CD4-positive, CD25-positive, alpha-beta regulatory T cell (primary cell): Measurements from ENCODE around the gene CRADD. TPM values are rescaled to one million over a fixed set of nuclear protein-coding genes. Genes with fewer than 3 reads are reported as not detected.

Experiments used
- ATAC-seq, 2 donors: fragments of 150-1000 bp; cut with Tn5 transposase; one replicate each; pipeline ENCODE4 v1.10.0; 2021; ENCODE audit warnings: low read depth in 2 of 2, moderate number of reproducible peaks in 2 of 2, moderate library complexity in 1 of 2
- DNase-seq, 3 donors: peaks; one replicate each; pipeline versions ENCODE4 v3.0.0 to v3.0.0-alpha.2; 2012 to 2022; ENCODE audit warnings: mixed read lengths in 1 of 3
- H3K27ac ChIP-seq: one replicate; pipeline ENCODE4 v1.7.0; 2013; ENCODE audit warnings: mild to moderate bottlenecking, low read length; ENCODE audit not compliant: insufficient read depth, poor library complexity, severe bottlenecking
- H3K27me3 ChIP-seq: one replicate; pipeline ENCODE4 v1.7.0; 2013; ENCODE audit warnings: low read length; ENCODE audit not compliant: control insufficient read depth, insufficient read depth
- H3K36me3 ChIP-seq: one replicate; pipeline ENCODE4 v1.7.0; 2013; ENCODE audit warnings: mild to moderate bottlenecking, low read length, moderate library complexity; ENCODE audit not compliant: control insufficient read depth, insufficient read depth
- H3K4me1 ChIP-seq: 2 replicates; pipeline ENCODE4 v1.7.0; 2013; ENCODE audit warnings: mild to moderate bottlenecking, low read length; ENCODE audit not compliant: insufficient read depth, control insufficient read depth, poor library complexity, severe bottlenecking
- H3K4me3 ChIP-seq: one replicate; pipeline ENCODE4 v1.7.0; 2013; ENCODE audit warnings: low read depth, mild to moderate bottlenecking, low read length, moderate library complexity
- H3K9me3 ChIP-seq, 2 experiments: 1 replicate in 1 of 2; 2 replicates in 1 of 2; pipeline ENCODE4 v1.7.0; 2013; ENCODE audit warnings: low read length in 2 of 2, mild to moderate bottlenecking in 1 of 2, moderate library complexity in 1 of 2; ENCODE audit not compliant: control insufficient read depth in 2 of 2
- H3K27ac Mint-ChIP-seq, 3 donors: one replicate each; pipeline ENCODE4 v1.8.0; 2020 to 2022; ENCODE audit warnings: mild to moderate bottlenecking in 3 of 3, mixed read lengths in 3 of 3, moderate library complexity in 2 of 3
- H3K27me3 Mint-ChIP-seq: one replicate; pipeline ENCODE4 v1.8.0; 2022; ENCODE audit warnings: mild to moderate bottlenecking, mixed read lengths
- H3K36me3 Mint-ChIP-seq: one replicate; pipeline ENCODE4 v1.8.0; 2020; ENCODE audit warnings: mixed read lengths
- H3K4me1 Mint-ChIP-seq, 4 donors: one replicate each; pipeline ENCODE4 v1.8.0; 2020 to 2022; ENCODE audit warnings: mixed read lengths in 4 of 4, mild to moderate bottlenecking in 1 of 4
- H3K4me3 Mint-ChIP-seq, 4 donors: one replicate each; pipeline ENCODE4 v1.8.0; 2020 to 2022; ENCODE audit warnings: mild to moderate bottlenecking in 4 of 4, mixed read lengths in 4 of 4, moderate library complexity in 3 of 4
- H3K9me3 Mint-ChIP-seq, 7 donors: one replicate each; pipeline ENCODE4 v1.8.0; 2020 to 2022; ENCODE audit warnings: mixed read lengths in 7 of 7, mild to moderate bottlenecking in 3 of 7, moderate library complexity in 2 of 7
- polyA plus RNA-seq, 4 donors: library from polyadenylated mRNA; unstranded; fragments of 300-500 nt; fragmentation: Illumina TruSeq; gene quantifications; one replicate each; pipeline ENCODE4 v1.2.3, GENCODE V29; 2021
- total RNA-seq: library from RNA; stranded (reverse); gene quantifications from one replicate; pipeline ENCODE4 v1.2.3, GENCODE V29; 2022

The CRADD gene
- total and polyA plus RNA-seq, 5 donors from 2014 or later, result 10.1 to 24.2 (median 20.6) TPM

DNA sequence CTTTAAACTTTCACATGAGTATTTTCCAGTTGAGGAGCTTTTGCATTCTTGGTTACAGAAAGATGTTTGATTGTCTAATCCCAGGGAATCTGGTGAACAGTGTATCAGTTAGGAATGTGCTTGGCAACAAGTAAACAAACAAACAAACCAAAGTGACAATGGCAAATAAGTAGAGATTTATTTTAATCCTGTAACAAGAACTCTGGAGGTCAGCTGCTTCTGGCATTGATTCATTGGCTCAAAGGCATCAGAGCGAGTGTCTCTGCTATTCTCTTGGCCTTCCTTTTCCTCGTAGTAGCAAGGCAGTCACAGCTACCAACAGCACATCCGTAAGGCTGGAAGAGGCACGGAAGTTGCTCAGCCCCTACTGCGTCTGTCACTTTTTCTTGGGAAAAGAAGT lies 37.2 kb downstream of the CRADD start:
- ATAC-seq (no peak), DNase-seq (no peak)
- Histone ChIP-seq H3K4me1 (no peaks in the 10 kb centered on the region), H3K9me3 (peaks cover 6 to 9% of the 10 kb centered on the region in 2 experiments), H3K4me3 (no peak overlapping the region), H3K36me3 (no peaks in the 10 kb centered on the region), H3K27ac (no peak overlapping the region), H3K27me3 (no peaks in the 10 kb centered on the region)
- Mint-ChIP-seq H3K36me3 (peaks cover 26% of the 10 kb centered on the region), H3K9me3 (peaks cover 2 to 16% (median 8%) of the 10 kb centered on the region in 7 donors), H3K4me1 (peaks cover 0 to 17% (median 7%) of the 10 kb centered on the region in 4 donors), H3K4me3 (no peak overlapping the region), H3K27me3 (no peaks in the 10 kb centered on the region), H3K27ac (no peak overlapping the region)

- Histone ChIP-seq H3K27ac (no peak overlapping the region), H3K36me3 (no peaks in the 10 kb centered on the region), H3K27me3 (no peaks in the 10 kb centered on the region), H3K4me3 (no peak overlapping the region), H3K9me3 (peaks cover 7 to 9% of the 10 kb centered on the region in 2 experiments), H3K4me1 (no peaks in the 10 kb centered on the region)
- ATAC-seq (no peak), DNase-seq (no peak)
- peaks cover 3 to 15% (median 10%) of the 10 kb centered on the region in 4 donors for H3K4me1 Mint-ChIP-seq
- H3K4me3 Mint-ChIP-seq, result no peak overlapping the region
- H3K27ac Mint-ChIP-seq, result no peak overlapping the region
- peaks cover 2 to 38% (median 13%) of the 10 kb centered on the region in 7 donors for H3K9me3 Mint-ChIP-seq
- peaks cover 34% of the 10 kb centered on the region for H3K36me3 Mint-ChIP-seq
- H3K27me3 Mint-ChIP-seq, result no peaks in the 10 kb centered on the region
Observed at GRCh38 chr12:93719710-93720109, 42.5 kb downstream of the CRADD start.

DNA sequence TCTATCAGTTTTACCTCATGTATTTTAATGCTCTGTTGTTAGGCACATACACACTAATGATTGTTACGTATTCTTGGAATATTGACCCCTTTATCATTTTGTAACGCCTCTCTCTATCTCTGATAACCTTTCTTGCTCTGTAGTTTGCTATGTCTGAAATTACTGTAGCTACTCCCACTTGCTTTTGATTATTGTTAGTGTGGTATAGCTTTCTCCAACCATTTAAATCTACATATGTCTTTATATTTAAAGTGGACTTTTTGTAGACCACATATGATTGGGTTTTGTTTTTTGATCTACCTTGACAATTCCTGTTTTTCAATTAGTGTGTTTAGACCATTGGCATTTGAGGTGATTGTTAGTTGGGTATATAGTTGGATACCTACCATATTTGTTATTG lies 43.4 kb downstream of the CRADD start:
- Mint-ChIP-seq H3K36me3 (peaks cover 32% of the 10 kb centered on the region), H3K27ac (no peak overlapping the region), H3K9me3 (peaks cover 2 to 38% (median 13%) of the 10 kb centered on the region in 7 donors), H3K4me3 (no peak overlapping the region), H3K4me1 (peaks cover 2 to 12% (median 8%) of the 10 kb centered on the region in 4 donors), H3K27me3 (no peaks in the 10 kb centered on the region)
- H3K27ac ChIP-seq, result no peak overlapping the region
- no peaks in the 10 kb centered on the region for H3K36me3 ChIP-seq
- DNase-seq (no peak), ATAC-seq (no peak)
- no peak overlapping the region for H3K4me3 ChIP-seq
- no peaks in the 10 kb centered on the region for H3K27me3 ChIP-seq
- H3K4me1 ChIP-seq, result no peaks in the 10 kb centered on the region
- H3K9me3 ChIP-seq, result peaks cover 7 to 9% of the 10 kb centered on the region in 2 experiments

DNA sequence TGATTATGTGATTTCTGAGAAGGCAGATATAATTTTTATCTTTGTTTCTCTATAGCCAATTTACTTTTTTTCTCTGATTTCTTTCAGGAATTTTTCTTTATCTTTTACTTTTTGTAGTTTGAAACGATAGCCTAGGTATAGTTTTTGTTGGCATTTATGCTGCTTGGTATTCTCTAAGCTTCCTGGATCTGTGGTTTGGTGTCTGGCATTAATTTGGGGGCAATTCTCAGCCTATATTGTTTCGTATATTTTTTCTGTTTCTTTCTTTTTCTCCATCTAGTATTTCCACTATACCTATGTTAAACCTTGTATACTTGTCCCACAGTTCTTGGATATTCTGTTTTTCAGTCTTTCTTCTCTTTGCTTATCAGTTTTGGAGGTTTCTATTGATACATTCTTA lies 45.0 kb downstream of the CRADD start:
- Histone ChIP-seq H3K27ac (no peak overlapping the region), H3K27me3 (no peaks in the 10 kb centered on the region), H3K4me3 (no peak overlapping the region), H3K36me3 (no peaks in the 10 kb centered on the region), H3K4me1 (no peaks in the 10 kb centered on the region), H3K9me3 (peaks cover 7 to 9% of the 10 kb centered on the region in 2 experiments)
- Mint-ChIP-seq H3K27ac (no peak overlapping the region), H3K4me1 (peaks cover 6 to 10% (median 8%) of the 10 kb centered on the region in 4 donors), H3K27me3 (no peaks in the 10 kb centered on the region), H3K4me3 (no peak overlapping the region), H3K9me3 (peaks cover 0 to 38% (median 13%) of the 10 kb centered on the region in 7 donors), H3K36me3 (peaks cover 26% of the 10 kb centered on the region)
- no peak for DNase-seq
- no peak for ATAC-seq

GRCh38 chr12:93722835-93723567 lies 45.8 kb downstream of the CRADD start:
- Histone ChIP-seq H3K27ac (no peak overlapping the region), H3K9me3 (peaks cover 7 to 9% of the 10 kb centered on the region in 2 experiments), H3K36me3 (no peaks in the 10 kb centered on the region), H3K4me1 (no peaks in the 10 kb centered on the region), H3K4me3 (no peak overlapping the region), H3K27me3 (no peaks in the 10 kb centered on the region)
- H3K4me3 Mint-ChIP-seq, result no peak overlapping the region
- no peak for DNase-seq
- H3K36me3 Mint-ChIP-seq, result peaks cover 22% of the 10 kb centered on the region
- no peak overlapping the region for H3K27ac Mint-ChIP-seq
- peaks cover 0 to 38% (median 11%) of the 10 kb centered on the region in 7 donors for H3K9me3 Mint-ChIP-seq
- no peaks in the 10 kb centered on the region for H3K27me3 Mint-ChIP-seq
- peaks cover 6 to 10% (median 8%) of the 10 kb centered on the region in 4 donors for H3K4me1 Mint-ChIP-seq
- ATAC-seq, result no peak

DNA sequence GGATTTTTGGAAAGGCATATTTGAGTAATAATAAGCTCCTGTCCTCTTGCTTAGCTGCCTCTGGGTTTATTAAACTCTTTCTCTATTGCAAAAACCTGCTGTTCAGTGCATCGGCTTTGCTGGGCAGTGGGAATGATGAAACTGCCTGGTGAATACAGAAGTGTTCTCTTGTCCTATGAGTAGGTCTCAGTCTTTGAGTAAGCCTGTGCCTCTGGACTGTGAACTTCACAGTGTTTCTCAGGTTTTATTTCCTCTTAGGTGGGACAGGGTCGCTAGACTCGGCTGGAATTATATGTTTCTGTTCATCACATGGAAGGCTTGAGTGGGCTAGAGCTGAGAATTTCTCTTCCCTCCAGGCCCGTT lies 46.4 kb downstream of the CRADD start:
- Histone ChIP-seq H3K27me3 (no peaks in the 10 kb centered on the region), H3K36me3 (no peaks in the 10 kb centered on the region), H3K27ac (no peak overlapping the region), H3K4me3 (no peak overlapping the region), H3K4me1 (no peaks in the 10 kb centered on the region), H3K9me3 (peaks cover 7 to 9% of the 10 kb centered on the region in 2 experiments)
- Mint-ChIP-seq H3K4me1 (peaks cover 5 to 7% (median 7%) of the 10 kb centered on the region in 4 donors), H3K4me3 (no peak overlapping the region), H3K9me3 (peaks cover 0 to 32% (median 8%) of the 10 kb centered on the region in 7 donors), H3K36me3 (peaks cover 16% of the 10 kb centered on the region), H3K27ac (no peak overlapping the region), H3K27me3 (no peaks in the 10 kb centered on the region)
- DNase-seq, result no peak
- no peak for ATAC-seq

GRCh38 chr12:93725531-93725930 lies 48.4 kb downstream of the CRADD start:
- H3K36me3 Mint-ChIP-seq, result peaks cover 11% of the 10 kb centered on the region
- DNase-seq, result no peak
- Histone ChIP-seq H3K9me3 (peaks cover 3 to 6% of the 10 kb centered on the region in 2 experiments), H3K36me3 (no peaks in the 10 kb centered on the region), H3K27ac (no peak overlapping the region), H3K4me3 (no peak overlapping the region), H3K4me1 (no peaks in the 10 kb centered on the region), H3K27me3 (no peaks in the 10 kb centered on the region)
- H3K4me1 Mint-ChIP-seq, result peaks cover 0 to 12% (median 6%) of the 10 kb centered on the region in 4 donors
- no peak overlapping the region for H3K4me3 Mint-ChIP-seq
- no peak overlapping the region for H3K27ac Mint-ChIP-seq
- H3K9me3 Mint-ChIP-seq, result peaks cover 0 to 18% (median 8%) of the 10 kb centered on the region in 7 donors
- no peaks in the 10 kb centered on the region for H3K27me3 Mint-ChIP-seq
- no peak for ATAC-seq
